CD14-positive monocyte (primary cell): ENCODE measurements around the gene FOS. TPM values are rescaled to one million over a fixed set of nuclear protein-coding genes. Genes with fewer than 3 reads are reported as not detected.

Experiments used
- DNase-seq, 3 donors: peaks; one replicate each; pipeline ENCODE4 v3.0.0-alpha.2; 2011 to 2022
- H2AFZ ChIP-seq: 2 replicates; pipeline ENCODE4 v1.6.0; 2012; ENCODE audit warnings: mild to moderate bottlenecking, low read depth, low read length, inconsistent platforms; ENCODE audit not compliant: insufficient read depth, poor library complexity, severe bottlenecking
- H3K27ac ChIP-seq, 2 donors: 1 replicate in 1 of 2; 2 replicates in 1 of 2; pipeline ENCODE4 v1.5.1; 2012 to 2013; ENCODE audit warnings: low read length in 2 of 2, control low read depth in 1 of 2, inconsistent platforms in 1 of 2, low read depth in 1 of 2, mild to moderate bottlenecking in 1 of 2
- H3K27me3 ChIP-seq, 2 donors: one replicate each; pipeline versions ENCODE4 v1.6.0 to v1.6.1; 2011 to 2013; ENCODE audit warnings: low read length in 2 of 2; ENCODE audit not compliant: control insufficient read depth in 2 of 2, insufficient read depth in 2 of 2
- H3K36me3 ChIP-seq, 2 donors: replicated peaks in 1 of 2; 1 replicate in 1 of 2; 2 replicates in 1 of 2; pipeline versions ENCODE4 v1.5.1 to v1.6.1; 2012 to 2013; ENCODE audit warnings: low read length in 2 of 2, control low read depth in 1 of 2, inconsistent platforms in 1 of 2, mild to moderate bottlenecking in 1 of 2; ENCODE audit not compliant: insufficient read depth in 2 of 2, control insufficient read depth in 1 of 2
- H3K4me1 ChIP-seq, 2 donors: 1 replicate in 1 of 2; 2 replicates in 1 of 2; pipeline versions ENCODE4 v1.5.1 to v1.6.1; 2012 to 2013; ENCODE audit warnings: low read length in 2 of 2, control low read depth in 1 of 2, inconsistent platforms in 1 of 2, mild to moderate bottlenecking in 1 of 2, moderate library complexity in 1 of 2; ENCODE audit not compliant: insufficient read depth in 2 of 2, control insufficient read depth in 1 of 2
- H3K4me2 ChIP-seq: replicated peaks from 2 replicates; pipeline ENCODE3; 2012; ENCODE audit warnings: low read length, moderate library complexity, mild to moderate bottlenecking; ENCODE audit not compliant: poor library complexity, severe bottlenecking; ENCODE audit errors: extremely low read depth
- H3K4me3 ChIP-seq, 3 experiments: fragments of 200-600 bp in 1 of 3; sonication (generic) in 1 of 3; replicated peaks in 1 of 3; 1 replicate in 2 of 3; 2 replicates in 1 of 3; pipeline ENCODE4 v1.5.1; 2011 to 2013; ENCODE audit warnings: low read length in 3 of 3, mild to moderate bottlenecking in 3 of 3, control low read depth in 2 of 3, low read depth in 2 of 3, inconsistent platforms in 1 of 3, moderate library complexity in 1 of 3
- H3K79me2 ChIP-seq: 2 replicates; pipeline ENCODE4 v1.6.0; 2012; ENCODE audit warnings: mild to moderate bottlenecking, control low read depth, inconsistent platforms, low read length, moderate library complexity; ENCODE audit not compliant: insufficient read depth
- H3K9ac ChIP-seq: 2 replicates; pipeline ENCODE4 v1.6.0; 2017; ENCODE audit warnings: low read length, mild to moderate bottlenecking; ENCODE audit not compliant: insufficient read depth, poor library complexity, severe bottlenecking
- H3K9me3 ChIP-seq, 2 donors: replicated peaks in 1 of 2; 1 replicate in 1 of 2; 2 replicates in 1 of 2; pipeline versions ENCODE4 v1.5.1 to v1.6.1; 2012 to 2013; ENCODE audit warnings: low read length in 2 of 2, control low read depth in 1 of 2; ENCODE audit not compliant: control insufficient read depth in 1 of 2, insufficient read depth in 1 of 2
- H4K20me1 ChIP-seq: 2 replicates; pipeline ENCODE4 v1.6.0; 2012; ENCODE audit warnings: mild to moderate bottlenecking, low read length, control low read depth, moderate library complexity; ENCODE audit not compliant: insufficient read depth
- H3K27ac Mint-ChIP-seq, 7 donors: one replicate each; pipeline ENCODE4 v1.8.0; 2020; ENCODE audit warnings: mild to moderate bottlenecking in 7 of 7, mixed read lengths in 7 of 7, moderate library complexity in 6 of 7, inconsistent platforms in 2 of 7
- H3K27me3 Mint-ChIP-seq, 3 donors: one replicate each; pipeline ENCODE4 v1.8.0; 2021 to 2022; ENCODE audit warnings: low read depth in 3 of 3, mild to moderate bottlenecking in 3 of 3, mixed read lengths in 3 of 3, moderate library complexity in 3 of 3, inconsistent platforms in 1 of 3
- H3K36me3 Mint-ChIP-seq, 2 donors: one replicate each; pipeline ENCODE4 v1.8.0; 2020; ENCODE audit warnings: mixed read lengths in 2 of 2, inconsistent platforms in 1 of 2, mild to moderate bottlenecking in 1 of 2
- H3K4me1 Mint-ChIP-seq: one replicate; pipeline ENCODE4 v1.8.0; 2020; ENCODE audit warnings: mild to moderate bottlenecking, mixed read lengths
- H3K4me3 Mint-ChIP-seq, 2 donors: one replicate each; pipeline ENCODE4 v1.8.0; 2020; ENCODE audit warnings: mild to moderate bottlenecking in 2 of 2, mixed read lengths in 2 of 2, moderate library complexity in 1 of 2
- H3K9me3 Mint-ChIP-seq, 7 donors: one replicate each; pipeline ENCODE4 v1.8.0; 2020 to 2022; ENCODE audit warnings: mixed read lengths in 7 of 7, mild to moderate bottlenecking in 6 of 7, moderate library complexity in 6 of 7, inconsistent platforms in 2 of 7
- WGBS: methylation state at CpG from one replicate; pipeline ENCODE4 v1.1.5; 2013; ENCODE audit warnings: missing lambda C conversion rate; ENCODE audit not compliant: insufficient coverage; 5-methylcytosine and 5-hydroxymethylcytosine counted together
- intact Hi-C, 2 donors: fragments of 100-400 bp; cut with micrococcal nuclease; formaldehyde crosslinking; loops; one replicate each; pipeline versions ENCODE4 v1.15.0 to v1.15.1; 2023
- polyA plus RNA-seq, 3 donors: library from polyadenylated mRNA; depleted of rRNA in 1 of 3; unstranded in 2 of 3; stranded (reverse) in 1 of 3; fragments of 300-500 nt in 2 of 3; fragments of >200 nt in 1 of 3; fragmentation: Illumina TruSeq in 2 of 3; gene quantifications; 1 replicate in 2 of 3; 2 replicates in 1 of 3; pipeline ENCODE4 v1.2.3, GENCODE V29; 2012 to 2021
- TF ChIP-seq, protein P1 (sequence below): fragments of 200-600 bp; IDR thresholded peaks from one replicate; pipeline ENCODE4 v1.8.0; 2022; ENCODE audit warnings: antibody characterized with exemption, mild to moderate bottlenecking

Gene FOS
- polyA plus RNA-seq, 3 donors, result 4,403 to 5,159 (median 4,841) TPM

DNA sequence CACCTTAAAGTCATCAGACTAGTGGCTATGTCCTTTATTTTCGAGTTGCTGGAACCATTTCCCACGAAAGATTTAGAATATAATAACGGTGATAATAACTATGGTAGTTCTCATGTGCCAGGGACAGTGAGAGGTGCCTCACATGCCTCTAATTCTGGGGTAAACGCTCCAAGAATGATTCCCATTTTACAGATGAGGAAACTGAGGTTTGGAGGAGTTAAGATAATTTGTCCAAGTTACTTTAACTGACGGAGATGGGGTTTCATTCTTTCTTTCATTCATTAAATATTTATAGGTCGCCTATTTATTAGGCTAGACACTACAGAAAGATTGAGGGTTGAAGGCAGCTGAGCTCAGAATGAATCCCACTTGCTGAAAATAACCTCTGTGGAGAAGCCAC is 30.7 kb upstream of the FOS start:
- intact Hi-C loops, result loop anchor here in 1 of 2 donors (5.0 kb wide), 1 partner anchor 41 kb away; no protein-coding TSS in a partner anchor

GRCh38 chr14:75249251-75249957 is 29.2 kb upstream of the FOS start:
- Histone ChIP-seq H3K27me3 (no peaks in the 10 kb centered on the region), H3K27ac (no peak overlapping the region), H4K20me1 (no peaks in the 10 kb centered on the region), H3K9ac (no peak overlapping the region), H3K79me2 (no peaks in the 10 kb centered on the region), H2AFZ (peak overlapping the region; percentile 42), H3K4me2 (no peak overlapping the region), H3K36me3 (no peaks in the 10 kb centered on the region), H3K9me3 (no peaks in the 10 kb centered on the region), H3K4me3 (no peak overlapping the region), H3K4me1 (peaks cover 8 to 16% of the 10 kb centered on the region in 2 donors)
- Mint-ChIP-seq H3K27me3 (peaks cover 0 to 2% (median 1%) of the 10 kb centered on the region in 3 donors), H3K4me3 (no peak overlapping the region), H3K4me1 (peaks cover 29% of the 10 kb centered on the region), H3K27ac (peak overlapping the region in 1 of 7 donors; percentile 22), H3K9me3 (peaks cover 0 to 2% (median 0%) of the 10 kb centered on the region in 7 donors), H3K36me3 (no peaks in the 10 kb centered on the region)
- TF ChIP-seq, protein P1, sequence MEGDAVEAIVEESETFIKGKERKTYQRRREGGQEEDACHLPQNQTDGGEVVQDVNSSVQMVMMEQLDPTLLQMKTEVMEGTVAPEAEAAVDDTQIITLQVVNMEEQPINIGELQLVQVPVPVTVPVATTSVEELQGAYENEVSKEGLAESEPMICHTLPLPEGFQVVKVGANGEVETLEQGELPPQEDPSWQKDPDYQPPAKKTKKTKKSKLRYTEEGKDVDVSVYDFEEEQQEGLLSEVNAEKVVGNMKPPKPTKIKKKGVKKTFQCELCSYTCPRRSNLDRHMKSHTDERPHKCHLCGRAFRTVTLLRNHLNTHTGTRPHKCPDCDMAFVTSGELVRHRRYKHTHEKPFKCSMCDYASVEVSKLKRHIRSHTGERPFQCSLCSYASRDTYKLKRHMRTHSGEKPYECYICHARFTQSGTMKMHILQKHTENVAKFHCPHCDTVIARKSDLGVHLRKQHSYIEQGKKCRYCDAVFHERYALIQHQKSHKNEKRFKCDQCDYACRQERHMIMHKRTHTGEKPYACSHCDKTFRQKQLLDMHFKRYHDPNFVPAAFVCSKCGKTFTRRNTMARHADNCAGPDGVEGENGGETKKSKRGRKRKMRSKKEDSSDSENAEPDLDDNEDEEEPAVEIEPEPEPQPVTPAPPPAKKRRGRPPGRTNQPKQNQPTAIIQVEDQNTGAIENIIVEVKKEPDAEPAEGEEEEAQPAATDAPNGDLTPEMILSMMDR, result no peak
- no CpG with 5 or more reads among the region's 10 CpGs for WGBS
- DNase-seq, result no peak
- intact Hi-C loops, result loop anchor here in 1 of 2 donors (5.0 kb wide), 1 partner anchor 42 kb away; no protein-coding TSS in a partner anchor

More for the DNA sequence above, 30.7 kb upstream of the FOS start:
- peaks cover 0 to 1% (median 0%) of the 10 kb centered on the region in 3 donors for H3K27me3 Mint-ChIP-seq
- H3K79me2 ChIP-seq, result no peaks in the 10 kb centered on the region
- TF ChIP-seq, protein P1, result no peak
- H3K4me3 ChIP-seq, result peak overlapping the region in 1 of 3 experiments; percentile 23
- peaks cover 28% of the 10 kb centered on the region for H3K4me1 Mint-ChIP-seq
- no peak overlapping the region for H3K4me3 Mint-ChIP-seq
- H3K9me3 ChIP-seq, result no peaks in the 10 kb centered on the region
- peak overlapping the region; percentile 52 for H2AFZ ChIP-seq
- no peaks in the 10 kb centered on the region for H3K27me3 ChIP-seq
- H3K27ac Mint-ChIP-seq, result no peak overlapping the region
- 100% methylated on average over 1 of the region's 6 CpGs for WGBS
- H3K27ac ChIP-seq, result no peak overlapping the region
- H3K4me1 ChIP-seq, result peaks cover 8 to 16% of the 10 kb centered on the region in 2 donors
- H3K36me3 ChIP-seq, result no peaks in the 10 kb centered on the region
- H3K9ac ChIP-seq, result no peak overlapping the region
- H3K4me2 ChIP-seq, result no peak overlapping the region
- no peaks in the 10 kb centered on the region for H3K36me3 Mint-ChIP-seq
- no peaks in the 10 kb centered on the region for H4K20me1 ChIP-seq
- no peak for DNase-seq
- peaks cover 0 to 2% (median 0%) of the 10 kb centered on the region in 7 donors for H3K9me3 Mint-ChIP-seq
